C1 segment of cervical spinal cord (tissue), 14 donors: ENCODE data around the gene RASGRF1.
"Not testable (repeated sequence)": the region's sequence is repeated elsewhere in the genome, so short reads cannot be mapped to it uniquely, and the experiment has no call there.

ENCODE experiments used
- DNase-seq, 14 donors: peaks; one replicate each; lab custom pipeline; 2025; lab: John Stamatoyannopoulos, UW

Gene RASGRF1

DNA sequence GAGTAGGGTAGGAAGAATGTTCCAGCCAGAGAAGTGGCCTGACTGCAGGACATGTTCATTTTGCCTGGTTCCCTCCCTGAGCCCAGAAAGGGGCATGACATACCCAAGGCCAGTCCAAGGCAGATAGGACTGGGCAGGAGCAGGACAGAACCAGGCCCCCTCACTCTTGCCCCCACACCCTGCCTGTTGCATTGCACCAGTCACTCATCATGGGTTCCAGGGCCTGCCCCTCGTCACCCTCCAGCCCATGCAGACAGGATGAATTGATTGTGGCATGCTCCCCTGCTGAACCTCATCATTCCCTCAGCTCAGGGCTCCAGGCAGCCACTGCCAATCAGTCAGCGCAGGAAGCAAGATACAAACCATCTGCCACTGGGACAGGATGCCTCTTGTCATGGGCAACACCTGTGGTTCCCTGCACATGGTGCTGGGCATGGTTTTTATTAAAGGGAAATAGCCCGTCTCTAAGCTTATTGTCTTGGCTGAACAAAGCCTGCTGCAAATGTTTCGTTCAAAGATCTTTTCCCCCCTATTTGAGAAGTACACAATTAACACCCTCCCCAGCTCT lies 48.9 kb downstream of the RASGRF1 start:
- DNase-seq, result peak in 2 of 14 donors; percentile 24 to 97

GRCh38 chr15:79037848-79038247 lies 52.7 kb downstream of the RASGRF1 start:
- DNase-seq, result no peak

DNA sequence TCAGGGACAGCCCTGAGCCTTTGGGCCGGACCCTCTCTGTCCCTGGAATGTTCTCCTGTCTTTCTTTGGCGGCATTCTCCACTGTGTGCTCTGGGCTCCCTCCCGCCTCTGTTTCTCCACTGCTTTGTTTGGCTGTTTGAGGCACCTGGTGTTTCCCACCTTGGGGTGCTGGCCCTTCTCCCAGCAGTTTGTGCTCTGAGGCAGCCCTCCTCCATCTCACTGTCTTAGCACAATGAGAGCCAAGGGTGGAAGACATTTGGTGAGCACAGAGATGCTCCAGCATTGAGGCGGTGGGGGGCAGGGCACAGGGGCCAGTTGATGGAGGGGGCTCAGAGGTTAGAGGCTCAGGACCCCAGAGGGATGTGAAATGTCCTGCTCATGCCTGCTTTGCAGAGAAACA lies 54.3 kb downstream of the RASGRF1 start:
- peak in 1 of 14 donors; percentile 58 for DNase-seq

GRCh38 chr15:79035814-79036213 lies 54.8 kb downstream of the RASGRF1 start:
- peak in 1 of 14 donors; percentile 44 for DNase-seq

GRCh38 chr15:79035111-79035601 lies 55.4 kb downstream of the RASGRF1 start:
- peak in 2 of 14 donors; percentile 4 to 17 for DNase-seq

GRCh38 chr15:79034284-79034683 lies 56.3 kb downstream of the RASGRF1 start:
- DNase-seq, result no peak

DNA sequence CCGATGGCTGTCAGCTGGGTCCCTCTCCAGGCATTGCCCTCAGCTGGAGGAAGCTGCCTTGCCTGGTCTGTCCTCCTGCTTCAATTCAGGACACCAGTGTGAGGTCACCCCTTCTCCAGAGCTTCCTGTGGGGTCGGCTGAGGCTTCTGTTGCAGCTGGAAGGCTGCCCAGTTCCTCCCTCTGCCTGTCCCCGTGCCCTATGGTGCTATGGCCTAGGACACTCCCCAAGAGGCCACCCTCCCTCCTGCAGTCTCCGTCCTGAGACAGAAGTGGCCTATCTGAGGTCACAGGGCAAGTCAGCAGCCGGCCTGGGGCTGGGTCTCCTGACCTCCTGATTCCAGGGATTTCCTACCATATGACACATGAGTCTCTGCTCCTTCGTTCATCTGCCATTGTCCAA lies 57.9 kb downstream of the RASGRF1 start:
- no peak for DNase-seq

DNA sequence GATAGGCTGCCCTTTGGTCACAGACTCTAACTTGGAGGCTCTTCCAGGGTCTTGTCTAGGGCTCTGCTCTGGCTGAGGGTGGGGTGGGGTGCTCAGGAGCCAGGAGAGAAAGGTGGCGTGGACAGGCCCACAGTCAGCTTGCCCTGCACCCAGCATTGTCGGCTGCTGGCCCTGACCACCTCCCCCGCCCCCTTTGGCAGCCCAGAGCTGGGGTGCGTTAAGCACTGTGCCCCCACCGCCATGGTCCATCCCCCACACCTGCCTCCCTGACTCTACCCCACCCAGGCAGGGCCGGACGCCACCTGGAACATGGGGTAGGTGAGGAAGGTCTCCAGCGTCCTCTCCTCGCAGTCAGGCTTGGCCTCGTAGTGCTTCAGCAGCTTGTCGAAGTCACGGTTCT lies 58.8 kb downstream of the RASGRF1 start:
- DNase-seq, result no peak

GRCh38 chr15:79031201-79031600 lies 59.4 kb downstream of the RASGRF1 start:
- DNase-seq, result no peak

- no peak for DNase-seq
Observed at GRCh38 chr15:79030470-79030869, 60.1 kb downstream of the RASGRF1 start.

DNA sequence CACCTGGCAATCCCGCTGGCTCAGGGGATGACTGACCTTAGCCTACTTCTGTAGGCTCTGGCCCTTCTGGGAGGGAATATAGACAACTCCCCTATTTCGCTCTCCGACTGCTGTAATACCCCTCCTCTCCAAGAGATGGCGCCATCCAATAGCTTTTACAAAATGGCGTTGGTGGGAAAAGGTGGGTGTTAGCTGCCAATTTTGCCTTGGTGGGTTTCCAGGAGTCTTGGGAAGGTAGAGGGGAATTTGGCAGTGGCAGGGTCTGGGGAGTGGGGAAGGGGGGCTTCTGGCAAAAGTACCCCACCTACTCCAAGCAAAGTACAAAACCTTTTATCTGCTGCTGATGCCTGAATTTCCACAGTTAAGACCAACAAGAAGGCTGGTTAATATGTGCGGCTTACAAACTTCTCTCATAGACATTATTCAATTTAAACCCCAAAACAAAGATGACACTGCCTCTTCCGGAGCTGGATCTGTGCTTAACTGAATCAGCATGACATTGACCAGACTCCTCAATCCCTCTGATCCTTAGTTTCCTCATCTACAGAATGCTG lies 62.1 kb downstream of the RASGRF1 start:
- peak in 10 of 14 donors; percentile 11 to 54 (median 36) for DNase-seq

GRCh38 chr15:79027532-79028410 lies 62.8 kb downstream of the RASGRF1 start:
- no peak for DNase-seq

- DNase-seq, result no peak
Observed at GRCh38 chr15:79025802-79026201, 64.8 kb downstream of the RASGRF1 start.

GRCh38 chr15:79025201-79025600 lies 65.4 kb downstream of the RASGRF1 start:
- DNase-seq, result no peak

DNA sequence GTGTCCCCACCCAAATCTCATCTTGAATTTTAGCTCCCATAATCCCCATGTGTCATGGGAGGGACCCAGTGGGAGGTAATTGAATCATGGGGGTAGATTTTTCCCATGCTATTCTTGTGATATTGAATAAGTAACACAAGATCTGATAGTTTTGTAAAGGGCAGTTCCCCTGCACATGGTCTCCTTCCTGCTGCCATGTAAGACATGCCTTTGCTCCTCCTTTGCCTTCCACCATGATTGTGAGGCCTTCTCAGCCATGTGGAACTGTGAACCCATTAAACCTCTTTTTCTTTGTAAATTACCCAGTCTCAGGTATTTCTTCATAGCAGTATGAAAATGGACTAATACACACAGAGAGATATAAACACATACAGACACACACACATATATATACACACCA lies 66.1 kb downstream of the RASGRF1 start:
- DNase-seq, result not testable (repeated sequence)

- DNase-seq, result no peak
Observed at GRCh38 chr15:79023918-79024317, 66.7 kb downstream of the RASGRF1 start.

DNA sequence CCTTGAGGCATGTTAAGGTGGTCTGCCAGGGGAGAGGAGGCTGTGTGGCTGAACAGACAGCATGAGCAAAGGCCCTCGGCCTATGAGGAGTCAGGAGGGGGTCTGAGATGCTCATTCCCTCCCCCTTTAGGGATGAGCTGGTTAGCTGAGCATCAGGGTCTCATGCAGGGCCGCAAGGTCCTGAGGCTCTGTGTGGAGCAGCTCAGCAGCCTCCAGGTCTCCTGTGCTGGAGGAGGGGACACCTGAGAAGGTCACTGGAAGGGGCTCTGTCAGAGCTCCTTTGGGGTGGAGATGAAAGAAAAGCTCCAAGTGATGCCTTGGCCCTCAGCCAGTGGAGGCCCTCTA lies 67.1 kb downstream of the RASGRF1 start:
- DNase-seq, result no peak

- no peak for DNase-seq
Observed at GRCh38 chr15:79018960-79019359, 71.6 kb downstream of the RASGRF1 start.

DNA sequence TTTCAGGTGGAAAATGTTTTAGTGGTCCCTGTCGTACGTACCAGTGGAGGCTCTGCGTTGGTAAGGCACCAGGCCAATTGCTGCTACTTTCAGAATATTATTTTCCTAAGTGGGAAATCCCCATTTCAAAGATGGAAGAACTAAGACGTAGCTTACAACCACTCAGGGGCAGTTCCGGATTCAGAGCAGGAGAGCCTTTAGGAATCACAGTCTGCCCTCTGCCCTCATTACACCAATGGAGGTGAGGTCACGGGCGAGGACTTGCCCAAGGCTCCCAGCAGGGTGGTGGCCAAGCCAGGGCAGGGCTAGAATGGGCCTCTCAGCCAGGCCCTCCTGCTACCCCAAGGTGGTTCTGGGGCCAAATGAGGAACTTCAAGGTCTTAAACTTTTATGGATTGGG lies 72.6 kb downstream of the RASGRF1 start:
- DNase-seq, result no peak

DNA sequence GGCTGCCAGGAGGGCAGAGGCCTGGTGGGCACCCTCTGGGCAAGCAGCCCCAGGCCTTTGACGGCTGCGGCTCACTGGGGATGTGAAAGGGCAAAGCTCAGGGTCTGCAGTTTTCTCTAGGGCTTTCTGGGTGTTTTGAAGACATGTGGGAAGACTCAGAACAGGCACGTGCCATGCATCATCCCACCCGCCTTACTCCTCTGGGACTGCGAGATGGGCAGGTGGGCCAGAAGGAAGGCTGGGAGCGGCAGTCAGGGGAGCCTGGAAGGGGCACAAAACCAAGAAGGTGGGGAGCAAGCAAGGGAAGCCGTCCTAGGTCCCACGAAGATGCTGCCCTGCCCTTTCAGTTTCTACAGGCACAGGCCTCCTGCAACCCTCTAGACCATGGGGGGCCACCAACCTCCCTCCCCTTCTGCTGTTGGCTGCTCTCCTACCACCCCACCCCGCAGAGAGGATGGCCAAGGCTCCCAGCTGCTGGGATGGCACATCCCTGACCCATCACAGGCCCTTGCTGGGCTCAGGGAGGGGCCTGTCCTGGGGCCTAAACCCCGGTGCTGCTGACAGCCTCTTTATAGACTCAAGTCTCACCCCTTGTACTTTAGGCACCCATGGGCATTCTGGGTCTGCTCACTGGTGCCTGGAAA lies 73.9 kb downstream of the RASGRF1 start:
- no peak for DNase-seq

DNA sequence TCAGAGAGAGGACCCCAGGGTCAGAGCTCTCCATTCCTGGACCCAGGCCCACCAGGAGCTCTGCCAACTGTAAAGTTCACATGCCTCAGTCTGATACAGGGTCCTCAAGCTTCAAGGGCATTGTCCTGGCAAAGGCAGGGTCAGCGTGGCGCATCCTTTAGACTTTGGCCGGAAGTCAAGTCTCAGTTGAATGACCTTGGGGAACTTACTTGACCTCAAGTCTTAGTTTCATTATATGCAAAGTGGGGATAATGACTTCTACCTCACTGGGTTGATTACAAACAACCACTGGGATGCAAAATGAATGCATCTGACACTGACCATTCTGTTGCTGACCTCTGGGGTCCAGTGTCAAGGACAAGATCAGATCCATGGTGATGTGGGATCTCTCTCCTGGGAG lies 75.2 kb downstream of the RASGRF1 start:
- no peak for DNase-seq

DNA sequence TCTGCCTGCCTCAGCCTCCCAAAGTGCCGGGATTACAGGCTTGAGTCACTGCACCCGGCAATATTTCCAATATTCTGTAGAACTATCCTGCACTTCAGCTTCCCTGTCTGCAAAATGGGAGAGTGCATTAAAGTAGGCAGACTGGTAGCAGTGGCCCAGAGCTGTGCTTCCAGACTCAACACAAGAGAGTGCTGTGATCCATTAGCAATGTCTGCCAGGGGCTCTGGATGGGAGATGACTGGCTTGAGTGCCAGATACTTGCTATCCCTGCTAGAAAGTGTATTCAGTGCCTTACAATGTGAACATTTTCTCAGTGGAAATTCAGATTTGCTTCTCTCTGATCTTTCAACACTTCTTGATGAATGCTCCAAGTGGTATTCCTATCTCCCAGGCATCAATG lies 80.3 kb downstream of the RASGRF1 start:
- no peak for DNase-seq
